Measurements from ENCODE around the gene CTNNB1. TPM values are rescaled to one million over a fixed set of nuclear protein-coding genes. Genes with fewer than 3 reads are reported as not detected.

CTNNB1 gene
- polyA plus RNA-seq, 1 donor (not counting 4 experiments of a cell fraction or from before 2014, with no cell fraction given), result 644 TPM

- FAIRE-seq (no peak), DNase-seq (ENCODE audit: low read depth, low spot score) (no peak)
- no peak overlapping the region for H3K27ac ChIP-seq (ENCODE audit: control insufficient read depth, insufficient read depth, low read length)
- H3K4me1 ChIP-seq (ENCODE audit: control insufficient read depth, extremely low read depth, insufficient read depth, low read length), result no peaks in the 10 kb centered on the region
- H3K79me2 ChIP-seq (ENCODE audit: control insufficient read depth, insufficient read depth, low read length), result no peaks in the 10 kb centered on the region
- H4K20me1 ChIP-seq (ENCODE audit: control insufficient read depth, extremely low read depth, insufficient read depth, low read length), result no peaks in the 10 kb centered on the region
- no peak overlapping the region for H3K4me2 ChIP-seq (ENCODE audit: control insufficient read depth, extremely low read depth, insufficient read depth, low read depth, low read length)
- no peaks in the 10 kb centered on the region for H3K9me3 ChIP-seq (ENCODE audit: control insufficient read depth, low read depth, low read length)
- no peak overlapping the region for H3K9ac ChIP-seq (ENCODE audit: control insufficient read depth, extremely low read depth, insufficient read depth, low read length)
- no peak for TF ChIP-seq EZH2 (IDR thresholded peaks at IDR 0.05; ENCODE audit: low read length)
- TF ChIP-seq, protein P1, sequence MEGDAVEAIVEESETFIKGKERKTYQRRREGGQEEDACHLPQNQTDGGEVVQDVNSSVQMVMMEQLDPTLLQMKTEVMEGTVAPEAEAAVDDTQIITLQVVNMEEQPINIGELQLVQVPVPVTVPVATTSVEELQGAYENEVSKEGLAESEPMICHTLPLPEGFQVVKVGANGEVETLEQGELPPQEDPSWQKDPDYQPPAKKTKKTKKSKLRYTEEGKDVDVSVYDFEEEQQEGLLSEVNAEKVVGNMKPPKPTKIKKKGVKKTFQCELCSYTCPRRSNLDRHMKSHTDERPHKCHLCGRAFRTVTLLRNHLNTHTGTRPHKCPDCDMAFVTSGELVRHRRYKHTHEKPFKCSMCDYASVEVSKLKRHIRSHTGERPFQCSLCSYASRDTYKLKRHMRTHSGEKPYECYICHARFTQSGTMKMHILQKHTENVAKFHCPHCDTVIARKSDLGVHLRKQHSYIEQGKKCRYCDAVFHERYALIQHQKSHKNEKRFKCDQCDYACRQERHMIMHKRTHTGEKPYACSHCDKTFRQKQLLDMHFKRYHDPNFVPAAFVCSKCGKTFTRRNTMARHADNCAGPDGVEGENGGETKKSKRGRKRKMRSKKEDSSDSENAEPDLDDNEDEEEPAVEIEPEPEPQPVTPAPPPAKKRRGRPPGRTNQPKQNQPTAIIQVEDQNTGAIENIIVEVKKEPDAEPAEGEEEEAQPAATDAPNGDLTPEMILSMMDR (optimal IDR thresholded peaks at IDR 0.05 in 1 of 3, IDR thresholded peaks at IDR 0.05 in 1 of 3, conservative IDR thresholded peaks at IDR 0.05 in 1 of 3; ENCODE audit: extremely low read depth in 1 of 3, insufficient read depth in 2 of 3, low read length in 3 of 3), result no peak
- dilution Hi-C loops (cut with MboI; ENCODE audit: extremely low pct_ligation_motif_present, low sequenced_read_pairs), result no loop called here
- H2AFZ ChIP-seq (ENCODE audit: control insufficient read depth, low read length), result no peak overlapping the region
- H3K9me1 ChIP-seq (ENCODE audit: control insufficient read depth, extremely low read depth, insufficient read depth, low read length), result no peaks in the 10 kb centered on the region
- H3K27me3 ChIP-seq (ENCODE audit: control insufficient read depth, extremely low read depth, insufficient read depth, low read length), result no peaks in the 10 kb centered on the region
- H3K36me3 ChIP-seq (ENCODE audit: control insufficient read depth in 2 of 2, extremely low read depth in 1 of 2, insufficient read depth in 2 of 2, low read length in 2 of 2), result no peaks in the 10 kb centered on the region
- no peak overlapping the region for H3K4me3 ChIP-seq (ENCODE audit: control insufficient read depth in 2 of 3, extremely low read depth in 1 of 3, insufficient read depth in 2 of 3, low read depth in 1 of 3, low read length in 3 of 3)
These were observed 11.0 kb upstream of the CTNNB1 start for GRCh38 chr3:41188306-41188705.

GRCh38 chr3:41190509-41191284 lies 8.6 kb upstream of the CTNNB1 start:
- H3K79me2 ChIP-seq (ENCODE audit: control insufficient read depth, insufficient read depth, low read length), result no peaks in the 10 kb centered on the region
- H3K9me1 ChIP-seq (ENCODE audit: control insufficient read depth, extremely low read depth, insufficient read depth, low read length), result no peaks in the 10 kb centered on the region
- dilution Hi-C loops (cut with MboI; ENCODE audit: extremely low pct_ligation_motif_present, low sequenced_read_pairs), result no loop called here
- no peaks in the 10 kb centered on the region for H4K20me1 ChIP-seq (ENCODE audit: control insufficient read depth, extremely low read depth, insufficient read depth, low read length)
- H3K27ac ChIP-seq (ENCODE audit: control insufficient read depth, insufficient read depth, low read length), result no peak overlapping the region
- FAIRE-seq, result no peak
- TF ChIP-seq, protein P1 (optimal IDR thresholded peaks at IDR 0.05 in 1 of 3, IDR thresholded peaks at IDR 0.05 in 1 of 3, conservative IDR thresholded peaks at IDR 0.05 in 1 of 3; ENCODE audit: extremely low read depth in 1 of 3, insufficient read depth in 2 of 3, low read length in 3 of 3), result no peak
- no peak for TF ChIP-seq EZH2 (IDR thresholded peaks at IDR 0.05; ENCODE audit: low read length)
- no peak overlapping the region for H2AFZ ChIP-seq (ENCODE audit: control insufficient read depth, low read length)
- H3K9me3 ChIP-seq (ENCODE audit: control insufficient read depth, low read depth, low read length), result no peaks in the 10 kb centered on the region
- peaks cover 2% of the 10 kb centered on the region for H3K27me3 ChIP-seq (ENCODE audit: control insufficient read depth, extremely low read depth, insufficient read depth, low read length)
- no peak for DNase-seq (ENCODE audit: low read depth, low spot score)
- H3K9ac ChIP-seq (ENCODE audit: control insufficient read depth, extremely low read depth, insufficient read depth, low read length), result no peak overlapping the region
- no peak overlapping the region for H3K4me3 ChIP-seq (ENCODE audit: control insufficient read depth in 2 of 3, extremely low read depth in 1 of 3, insufficient read depth in 2 of 3, low read depth in 1 of 3, low read length in 3 of 3)
- H3K36me3 ChIP-seq (ENCODE audit: control insufficient read depth in 2 of 2, extremely low read depth in 1 of 2, insufficient read depth in 2 of 2, low read length in 2 of 2), result no peaks in the 10 kb centered on the region
- no peak overlapping the region for H3K4me2 ChIP-seq (ENCODE audit: control insufficient read depth, extremely low read depth, insufficient read depth, low read depth, low read length)
- no peaks in the 10 kb centered on the region for H3K4me1 ChIP-seq (ENCODE audit: control insufficient read depth, extremely low read depth, insufficient read depth, low read length)

Measured in keratinocyte (primary cell).